AG04449 (cell line): ENCODE measurements around the gene ATP13A4.

Source experiments
- CTCF ChIA-PET: fragments of 350-600 bp; formaldehyde crosslinking; extraction: SDS; loops from one replicate; lab custom pipeline; 2021; ENCODE audit warnings: antibody characterized with exemption; lab: Yijun Ruan, JAX
- POLR2A ChIA-PET: fragments of 400-600, 350-600 bp; formaldehyde crosslinking; extraction: SDS; loops from one replicate; lab custom pipeline; 2020; ENCODE audit warnings: antibody characterized with exemption, inconsistent platforms; lab: Yijun Ruan, JAX
- DNase-seq: peaks from one replicate; pipeline ENCODE4 v3.0.0-alpha.2; 2010; ENCODE audit warnings: low read depth, low spot score
- H3K4me3 ChIP-seq: 2 replicates; pipeline ENCODE4 v1.5.1; 2011; ENCODE audit warnings: low read depth, mild to moderate bottlenecking, control low read depth, low read length
- CTCF ChIP-seq: IDR thresholded peaks from one replicate; pipeline ENCODE4 v1.5.1; 2011; ENCODE audit warnings: mild to moderate bottlenecking, moderate library complexity, low read length, control low read depth, inconsistent platforms; ENCODE audit not compliant: insufficient read depth; ENCODE audit errors: missing control alignments

The ATP13A4 gene

GRCh38 chr3:193507566-193507965 lies 47.1 kb downstream of the ATP13A4 start:
- no peak for TF ChIP-seq CTCF
- ChIA-PET CTCF (no interaction called here), POLR2A (no interaction called here)
- no peak for DNase-seq
- no peak overlapping the region for H3K4me3 ChIP-seq

- no peak for DNase-seq
- no peak overlapping the region for H3K4me3 ChIP-seq
- ChIA-PET POLR2A (no interaction called here), CTCF (no interaction called here)
- no peak for TF ChIP-seq CTCF
Observed at GRCh38 chr3:193506921-193507320, 47.8 kb downstream of the ATP13A4 start.

- ChIA-PET CTCF (no interaction called here), POLR2A (no interaction called here)
Observed at GRCh38 chr3:193502871-193503270, 51.8 kb downstream of the ATP13A4 start.

GRCh38 chr3:193499801-193500485 lies 54.8 kb downstream of the ATP13A4 start:
- DNase-seq: no peak
- POLR2A ChIA-PET: no interaction called here
- H3K4me3 ChIP-seq: no peak overlapping the region
- TF ChIP-seq CTCF: no peak
- CTCF ChIA-PET: no interaction called here

More at GRCh38 chr3:193502871-193503270, 51.8 kb downstream of the ATP13A4 start:
- no peak for DNase-seq
- no peak for TF ChIP-seq CTCF
- H3K4me3 ChIP-seq: no peak overlapping the region

- DNase-seq: no peak
- ChIA-PET CTCF (no interaction called here), POLR2A (no interaction called here)
- H3K4me3 ChIP-seq: no peak overlapping the region
- no peak for TF ChIP-seq CTCF
Observed at GRCh38 chr3:193499136-193499770, 55.4 kb downstream of the ATP13A4 start.

GRCh38 chr3:193498215-193498614 lies 56.5 kb downstream of the ATP13A4 start:
- POLR2A ChIA-PET: no interaction called here
- CTCF ChIA-PET: no interaction called here
- no peak overlapping the region for H3K4me3 ChIP-seq
- no peak for DNase-seq
- no peak for TF ChIP-seq CTCF
